GM13976 (cell line): ENCODE measurements around the gene ITPR3.

Experiments used
- DNase-seq: peaks from one replicate; pipeline ENCODE4 v3.0.0; 2012; ENCODE audit warnings: low spot score
- CTCF ChIP-seq: IDR thresholded peaks from 2 replicates; pipeline ENCODE4 v1.5.1; 2012; ENCODE audit warnings: borderline replicate concordance, mild to moderate bottlenecking; ENCODE audit not compliant: insufficient read depth; ENCODE audit errors: extremely low read depth, missing control alignments, control extremely low read depth
- in situ Hi-C: fragments of 300-500 bp; cut with MboI; formaldehyde crosslinking; loops from one replicate; pipeline ENCODE4 v1.12.0; 2022; ENCODE audit warnings: low sequenced_read_pairs, mixed read lengths, inconsistent platforms; ENCODE audit not compliant: unreplicated experiment

ITPR3 gene

GRCh38 chr6:33707771-33708170 lies 86.6 kb downstream of the ITPR3 start:
- in situ Hi-C loops = no loop called here
- DNase-seq = no peak
- no peak for TF ChIP-seq CTCF

GRCh38 chr6:33708516-33709204 lies 87.5 kb downstream of the ITPR3 start:
- in situ Hi-C loops = no loop called here
- no peak for DNase-seq

GRCh38 chr6:33709605-33710295 lies 88.6 kb downstream of the ITPR3 start:
- in situ Hi-C loops = no loop called here
- TF ChIP-seq CTCF = no peak

More at GRCh38 chr6:33708516-33709204, 87.5 kb downstream of the ITPR3 start:
- no peak for TF ChIP-seq CTCF

GRCh38 chr6:33710296-33711121 lies 89.4 kb downstream of the ITPR3 start:
- in situ Hi-C loops = no loop called here
- TF ChIP-seq CTCF = no peak
- DNase-seq = no peak

More at GRCh38 chr6:33709605-33710295, 88.6 kb downstream of the ITPR3 start:
- DNase-seq = no peak

GRCh38 chr6:33711140-33712129 lies 90.3 kb downstream of the ITPR3 start, which contains the start of gene UQCC2:
TSS of gene UQCC2 (minus strand) at chr6:33711700. CDS start at chr6:33711686, 14 bp downstream.
- peak; percentile 98 for DNase-seq
- TF ChIP-seq CTCF = peak; percentile 68
- in situ Hi-C loops = no loop called here
